ENCODE measurements around the gene VMO1. TPM values are rescaled to one million over a fixed set of nuclear protein-coding genes. Genes with fewer than 3 reads are reported as not detected.

Gene VMO1
- total RNA-seq, 1 experiment from 2014 or later = 1.2 TPM

GRCh38 chr17:4771519-4772234, 14.5 kb downstream of the VMO1 start, which contains the start of gene TM4SF5:
TM4SF5 (plus strand) TSS chr17:4771886; CDS start chr17:4771923, 37 bp downstream.
- no peak for DNase-seq (ENCODE audit: low spot score)
- no peak for TF ChIP-seq CBFB (CRISPR knock-in tag; IDR thresholded peaks at IDR 0.05; ENCODE audit: low read depth)
- peak; percentile 55 for TF ChIP-seq GABPB1 (CRISPR knock-in tag; IDR thresholded peaks at IDR 0.05)

GRCh38 chr17:4769628-4770027, 16.5 kb downstream of the VMO1 start:
- Mint-ChIP-seq H3K4me3 (no peak overlapping the region), H3K4me1 (no peaks in the 10 kb centered on the region), H3K27me3 (ENCODE audit: low read depth) (peaks cover 4% of the 10 kb centered on the region; the same call in 1 of the 2 replicates), H3K36me3 (no peaks in the 10 kb centered on the region), H3K9me3 (no peaks in the 10 kb centered on the region), H3K27ac (no peak overlapping the region)
- no peak for DNase-seq (ENCODE audit: low spot score)
- no peak for ATAC-seq
- TF ChIP-seq SP1 (CRISPR knock-in tag; conservative IDR thresholded peaks at IDR 0.05) = no peak
- TF ChIP-seq FOXJ3 (CRISPR knock-in tag; IDR thresholded peaks at IDR 0.05; ENCODE audit: borderline replicate concordance) = no peak
- TF ChIP-seq, protein P1, sequence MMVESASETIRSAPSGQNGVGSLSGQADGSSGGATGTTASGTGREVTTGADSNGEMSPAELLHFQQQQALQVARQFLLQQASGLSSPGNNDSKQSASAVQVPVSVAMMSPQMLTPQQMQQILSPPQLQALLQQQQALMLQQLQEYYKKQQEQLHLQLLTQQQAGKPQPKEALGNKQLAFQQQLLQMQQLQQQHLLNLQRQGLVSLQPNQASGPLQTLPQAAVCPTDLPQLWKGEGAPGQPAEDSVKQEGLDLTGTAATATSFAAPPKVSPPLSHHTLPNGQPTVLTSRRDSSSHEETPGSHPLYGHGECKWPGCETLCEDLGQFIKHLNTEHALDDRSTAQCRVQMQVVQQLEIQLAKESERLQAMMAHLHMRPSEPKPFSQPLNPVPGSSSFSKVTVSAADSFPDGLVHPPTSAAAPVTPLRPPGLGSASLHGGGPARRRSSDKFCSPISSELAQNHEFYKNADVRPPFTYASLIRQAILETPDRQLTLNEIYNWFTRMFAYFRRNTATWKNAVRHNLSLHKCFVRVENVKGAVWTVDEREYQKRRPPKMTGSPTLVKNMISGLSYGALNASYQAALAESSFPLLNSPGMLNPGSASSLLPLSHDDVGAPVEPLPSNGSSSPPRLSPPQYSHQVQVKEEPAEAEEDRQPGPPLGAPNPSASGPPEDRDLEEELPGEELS (CRISPR knock-in tag; IDR thresholded peaks at IDR 0.05) = no peak
- no peak for TF ChIP-seq NR2C2 (CRISPR knock-in tag; IDR thresholded peaks at IDR 0.05)
- no peak for TF ChIP-seq PRDM15 (CRISPR knock-in tag; IDR thresholded peaks at IDR 0.05)
- no peak for TF ChIP-seq ZSCAN18 (CRISPR knock-in tag; IDR thresholded peaks at IDR 0.05)
- TF ChIP-seq ZNF281 (CRISPR knock-in tag; IDR thresholded peaks at IDR 0.05) = no peak
- ChIA-PET POLR2A (no interaction called here), CTCF (interaction anchor here (0.7 kb wide), 1 partner anchor 12 kb away, joined by 3 read pairs; no protein-coding TSS in a partner anchor)

More at GRCh38 chr17:4771519-4772234, 14.5 kb downstream of the VMO1 start, which contains the start of gene TM4SF5:
- Mint-ChIP-seq H3K36me3 (no peaks in the 10 kb centered on the region), H3K4me3 (no peak within 1 kb of the TSS), H3K27ac (no peak within 1 kb of the TSS), H3K4me1 (no peaks in the 10 kb centered on the region), H3K9me3 (no peaks in the 10 kb centered on the region), H3K27me3 (ENCODE audit: low read depth) (peaks cover 4% of the 10 kb centered on the region; the same call in 1 of the 2 replicates)
- CTCF ChIA-PET = interaction anchor here (3.0 kb wide), 1 partner anchor 39 kb away, joined by 9 read pairs; the partner anchor contains the start of gene MED11
- ATAC-seq = no peak
- POLR2A ChIA-PET = no interaction called here

- H3K27me3 Mint-ChIP-seq (ENCODE audit: low read depth) = no peaks in the 10 kb centered on the region
- no peaks in the 10 kb centered on the region for H3K36me3 Mint-ChIP-seq
- TF ChIP-seq MYBL2 (CRISPR knock-in tag; IDR thresholded peaks at IDR 0.05) (no peak), NFATC4 (CRISPR knock-in tag; IDR thresholded peaks at IDR 0.05) (no peak), CREB1 (CRISPR knock-in tag; IDR thresholded peaks at IDR 0.05) (no peak)
- TF ChIP-seq, protein P2, sequence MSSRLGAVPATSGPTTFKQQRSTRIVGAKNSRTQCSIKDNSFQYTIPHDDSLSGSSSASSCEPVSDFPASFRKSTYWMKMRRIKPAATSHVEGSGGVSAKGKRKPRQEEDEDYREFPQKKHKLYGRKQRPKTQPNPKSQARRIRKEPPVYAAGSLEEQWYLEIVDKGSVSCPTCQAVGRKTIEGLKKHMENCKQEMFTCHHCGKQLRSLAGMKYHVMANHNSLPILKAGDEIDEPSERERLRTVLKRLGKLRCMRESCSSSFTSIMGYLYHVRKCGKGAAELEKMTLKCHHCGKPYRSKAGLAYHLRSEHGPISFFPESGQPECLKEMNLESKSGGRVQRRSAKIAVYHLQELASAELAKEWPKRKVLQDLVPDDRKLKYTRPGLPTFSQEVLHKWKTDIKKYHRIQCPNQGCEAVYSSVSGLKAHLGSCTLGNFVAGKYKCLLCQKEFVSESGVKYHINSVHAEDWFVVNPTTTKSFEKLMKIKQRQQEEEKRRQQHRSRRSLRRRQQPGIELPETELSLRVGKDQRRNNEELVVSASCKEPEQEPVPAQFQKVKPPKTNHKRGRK (CRISPR knock-in tag; IDR thresholded peaks at IDR 0.05; ENCODE audit: borderline replicate concordance) = no peak
- TF ChIP-seq, protein P3, sequence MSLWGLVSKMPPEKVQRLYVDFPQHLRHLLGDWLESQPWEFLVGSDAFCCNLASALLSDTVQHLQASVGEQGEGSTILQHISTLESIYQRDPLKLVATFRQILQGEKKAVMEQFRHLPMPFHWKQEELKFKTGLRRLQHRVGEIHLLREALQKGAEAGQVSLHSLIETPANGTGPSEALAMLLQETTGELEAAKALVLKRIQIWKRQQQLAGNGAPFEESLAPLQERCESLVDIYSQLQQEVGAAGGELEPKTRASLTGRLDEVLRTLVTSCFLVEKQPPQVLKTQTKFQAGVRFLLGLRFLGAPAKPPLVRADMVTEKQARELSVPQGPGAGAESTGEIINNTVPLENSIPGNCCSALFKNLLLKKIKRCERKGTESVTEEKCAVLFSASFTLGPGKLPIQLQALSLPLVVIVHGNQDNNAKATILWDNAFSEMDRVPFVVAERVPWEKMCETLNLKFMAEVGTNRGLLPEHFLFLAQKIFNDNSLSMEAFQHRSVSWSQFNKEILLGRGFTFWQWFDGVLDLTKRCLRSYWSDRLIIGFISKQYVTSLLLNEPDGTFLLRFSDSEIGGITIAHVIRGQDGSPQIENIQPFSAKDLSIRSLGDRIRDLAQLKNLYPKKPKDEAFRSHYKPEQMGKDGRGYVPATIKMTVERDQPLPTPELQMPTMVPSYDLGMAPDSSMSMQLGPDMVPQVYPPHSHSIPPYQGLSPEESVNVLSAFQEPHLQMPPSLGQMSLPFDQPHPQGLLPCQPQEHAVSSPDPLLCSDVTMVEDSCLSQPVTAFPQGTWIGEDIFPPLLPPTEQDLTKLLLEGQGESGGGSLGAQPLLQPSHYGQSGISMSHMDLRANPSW (CRISPR knock-in tag; conservative IDR thresholded peaks at IDR 0.05; ENCODE audit: low read depth) = no peak
Observed at GRCh38 chr17:4768298-4768697, 17.9 kb downstream of the VMO1 start.

More at GRCh38 chr17:4768298-4768697, 17.9 kb downstream of the VMO1 start:
- no peak for DNase-seq (ENCODE audit: low spot score)
- ChIA-PET CTCF (interaction anchor here (0.9 kb wide), 1 partner anchor 36 kb away, joined by 3 read pairs; no protein-coding TSS in a partner anchor), POLR2A (no interaction called here)
- Mint-ChIP-seq H3K4me1 (no peaks in the 10 kb centered on the region), H3K27ac (no peak overlapping the region), H3K4me3 (no peak overlapping the region), H3K9me3 (no peaks in the 10 kb centered on the region)
- no peak for ATAC-seq
